HG02852 (cell line): ENCODE results near the gene TEDC2.

Source experiments
- ATAC-seq: cut with Tn5 transposase; IDR thresholded peaks from one replicate; pipeline ENCODE4 v1.9.1; 2021; ENCODE audit warnings: mild to moderate bottlenecking, moderate library complexity; ENCODE audit not compliant: unreplicated experiment

TEDC2 gene

DNA sequence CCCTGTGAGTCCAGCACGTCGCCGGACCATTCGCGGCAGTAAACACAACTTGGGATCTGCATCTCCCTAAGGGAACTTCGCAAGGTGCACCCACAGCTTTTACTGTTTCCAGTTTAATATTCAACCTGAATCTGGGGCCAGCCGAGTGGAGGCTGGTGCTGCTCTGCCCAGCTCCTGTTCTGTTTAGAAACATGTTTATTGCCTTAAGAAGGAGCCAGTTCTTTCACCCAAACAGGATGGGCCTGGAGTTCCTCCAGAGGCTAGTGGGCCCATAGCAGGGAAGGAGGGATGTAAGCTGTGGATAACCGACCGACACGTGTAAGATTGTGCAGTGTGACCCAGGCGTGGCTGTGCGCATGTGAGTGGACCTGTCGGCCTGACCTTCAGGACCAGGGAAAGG, 32.4 kb downstream of the TEDC2 start:
- no peak for ATAC-seq

DNA sequence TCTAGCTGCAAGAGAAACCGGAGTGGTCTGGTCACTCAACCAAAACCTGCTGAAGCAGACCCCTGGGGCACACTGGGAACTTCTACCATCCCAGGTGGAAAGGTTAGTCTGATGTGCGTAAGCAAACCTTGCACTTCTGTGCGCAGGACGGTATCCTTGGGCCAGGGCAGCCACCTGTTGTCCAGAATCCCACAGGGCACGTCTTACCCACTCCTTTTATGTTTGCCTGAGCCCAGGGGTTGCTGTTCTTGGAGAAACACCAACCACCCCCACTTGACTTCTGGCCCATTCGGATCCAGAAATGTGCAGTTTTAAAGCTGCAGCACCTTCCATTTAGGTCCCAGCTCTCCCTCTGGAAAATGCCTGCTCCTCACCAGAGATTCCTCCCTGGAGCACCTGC, 33.7 kb downstream of the TEDC2 start:
- ATAC-seq = no peak

DNA sequence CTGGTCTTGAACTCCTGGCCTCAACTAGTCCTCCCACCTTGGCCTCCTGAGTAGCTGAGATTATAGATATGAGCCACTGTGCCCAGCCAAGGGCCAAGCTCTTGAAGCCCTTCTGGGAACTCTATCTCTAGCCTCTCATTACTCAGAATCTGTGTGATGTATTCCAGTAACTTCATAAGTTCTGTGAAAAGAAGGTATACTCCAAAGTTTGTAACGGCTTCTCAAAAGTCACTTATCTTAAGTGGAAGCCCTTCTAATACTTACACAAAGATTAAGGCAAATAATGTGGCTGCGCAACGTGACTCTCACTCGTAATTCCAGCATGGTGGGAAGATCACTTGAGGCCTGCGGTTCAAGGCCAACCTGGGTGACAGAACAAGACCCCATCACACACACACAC, 34.7 kb downstream of the TEDC2 start:
- no peak for ATAC-seq

DNA sequence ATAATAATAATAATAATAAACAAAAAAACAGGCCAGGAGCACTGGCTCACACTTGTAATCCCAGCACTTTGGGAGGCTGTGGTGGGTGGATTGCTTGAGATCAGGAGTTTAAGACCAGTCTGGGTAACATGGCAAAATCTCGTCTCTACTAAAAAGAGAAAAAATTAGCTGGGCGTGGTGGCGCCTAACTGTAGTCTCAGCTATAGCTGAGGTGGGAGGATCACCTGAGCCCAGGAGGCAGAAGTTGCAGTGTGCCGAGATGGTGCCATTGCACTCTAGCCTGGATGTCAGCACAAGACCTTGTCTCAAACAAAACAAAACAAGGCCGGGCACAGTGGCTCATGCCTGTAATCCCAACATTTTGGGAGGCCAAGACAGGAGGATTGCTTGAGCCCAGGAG, 35.1 kb downstream of the TEDC2 start:
- no peak for ATAC-seq

DNA sequence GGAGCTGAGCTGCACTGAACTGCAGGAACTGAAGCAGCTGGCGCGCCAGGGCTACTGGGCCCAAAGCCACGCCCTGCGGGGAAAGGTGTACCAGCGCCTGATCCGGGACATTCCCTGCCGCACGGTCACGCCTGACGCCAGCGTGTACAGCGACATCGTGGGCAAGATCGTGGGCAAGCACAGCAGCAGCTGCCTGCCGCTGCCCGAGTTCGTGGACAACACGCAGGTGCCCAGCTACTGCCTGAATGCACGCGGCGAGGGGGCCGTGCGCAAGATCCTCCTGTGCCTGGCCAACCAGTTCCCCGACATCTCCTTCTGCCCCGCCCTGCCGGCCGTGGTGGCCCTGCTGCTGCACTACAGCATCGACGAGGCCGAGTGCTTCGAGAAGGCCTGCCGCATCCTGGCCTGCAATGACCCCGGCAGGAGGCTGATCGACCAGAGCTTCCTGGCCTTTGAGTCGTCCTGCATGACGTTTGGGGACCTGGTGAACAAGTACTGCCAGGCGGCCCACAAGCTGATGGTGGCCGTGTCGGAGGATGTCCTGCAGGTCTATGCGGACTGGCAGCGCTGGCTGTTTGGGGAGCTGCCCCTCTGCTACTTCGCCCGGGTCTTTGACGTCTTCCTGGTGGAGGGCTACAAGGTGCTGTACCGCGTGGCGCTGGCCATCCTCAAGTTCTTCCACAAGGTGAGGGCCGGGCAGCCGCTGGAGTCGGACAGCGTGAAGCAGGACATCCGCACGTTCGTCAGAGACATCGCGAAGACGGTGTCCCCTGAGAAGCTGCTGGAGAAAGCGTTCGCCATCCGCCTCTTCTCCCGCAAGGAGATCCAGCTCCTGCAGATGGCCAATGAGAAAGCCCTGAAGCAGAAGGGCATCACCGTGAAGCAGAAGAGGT, 36.6 kb downstream of the TEDC2 start:
- no peak for ATAC-seq

DNA sequence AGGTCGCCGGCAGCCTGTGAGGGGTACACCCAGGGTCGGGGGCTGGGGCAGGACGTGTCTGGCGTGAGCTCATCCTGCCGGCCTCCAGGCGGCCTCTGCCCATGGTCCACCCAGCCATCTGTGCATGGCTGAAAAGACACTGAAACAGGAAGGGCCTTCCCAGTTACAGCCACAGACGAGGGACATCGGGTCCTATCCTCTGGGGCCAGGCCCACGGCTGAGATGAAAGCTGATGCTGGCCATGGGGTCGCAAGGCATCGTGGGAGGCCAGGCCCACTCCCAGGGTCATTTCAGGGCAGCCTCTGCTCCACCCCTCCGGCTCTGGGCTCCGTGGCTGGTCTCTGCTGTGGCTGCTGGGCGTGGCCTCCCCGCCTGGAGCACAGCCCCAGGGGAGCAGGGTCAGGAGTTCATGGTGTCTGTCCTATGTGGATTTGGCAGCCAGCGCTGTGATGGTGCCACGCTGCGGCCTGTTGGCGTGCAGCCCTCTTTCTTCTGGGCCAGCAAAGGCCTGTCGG, 37.3 kb downstream of the TEDC2 start:
- no peak for ATAC-seq

DNA sequence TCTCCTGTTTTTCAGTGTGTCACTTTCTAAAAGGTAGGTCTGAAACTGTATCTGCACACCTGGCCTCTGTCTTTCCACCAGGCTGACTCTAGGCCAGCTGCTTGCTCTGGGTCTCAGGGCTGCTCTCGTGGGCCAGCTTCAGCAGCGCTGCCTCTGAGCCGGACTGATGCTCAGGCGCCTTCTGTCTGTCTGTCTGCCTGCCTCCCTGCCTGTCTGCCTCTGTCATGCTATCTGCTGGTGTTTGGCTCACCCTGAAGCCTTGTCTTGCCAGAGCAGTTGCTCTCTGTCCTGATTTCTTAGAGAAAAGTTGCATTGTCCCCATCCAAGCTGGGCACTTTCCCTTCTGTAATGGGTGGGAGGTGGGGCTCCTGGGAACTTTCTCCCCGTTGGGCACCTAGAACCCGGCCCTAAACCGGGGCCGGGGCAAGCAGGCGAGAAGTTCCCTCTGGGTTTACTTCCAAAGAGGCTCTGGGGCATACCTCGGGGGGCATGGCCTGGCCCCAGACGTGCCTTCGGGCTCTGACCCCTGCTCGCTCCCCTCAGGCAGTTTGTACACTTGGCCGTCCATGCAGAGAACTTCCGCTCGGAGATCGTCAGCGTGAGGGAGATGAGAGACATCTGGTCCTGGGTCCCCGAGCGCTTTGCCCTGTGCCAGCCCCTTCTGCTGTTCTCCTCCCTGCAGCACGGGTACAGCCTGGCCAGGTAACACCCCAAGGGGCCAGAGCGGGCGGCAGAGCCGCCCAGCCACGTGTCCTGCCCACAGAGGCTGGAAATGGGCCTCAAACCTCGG, 38.0 kb downstream of the TEDC2 start:
- no peak for ATAC-seq

DNA sequence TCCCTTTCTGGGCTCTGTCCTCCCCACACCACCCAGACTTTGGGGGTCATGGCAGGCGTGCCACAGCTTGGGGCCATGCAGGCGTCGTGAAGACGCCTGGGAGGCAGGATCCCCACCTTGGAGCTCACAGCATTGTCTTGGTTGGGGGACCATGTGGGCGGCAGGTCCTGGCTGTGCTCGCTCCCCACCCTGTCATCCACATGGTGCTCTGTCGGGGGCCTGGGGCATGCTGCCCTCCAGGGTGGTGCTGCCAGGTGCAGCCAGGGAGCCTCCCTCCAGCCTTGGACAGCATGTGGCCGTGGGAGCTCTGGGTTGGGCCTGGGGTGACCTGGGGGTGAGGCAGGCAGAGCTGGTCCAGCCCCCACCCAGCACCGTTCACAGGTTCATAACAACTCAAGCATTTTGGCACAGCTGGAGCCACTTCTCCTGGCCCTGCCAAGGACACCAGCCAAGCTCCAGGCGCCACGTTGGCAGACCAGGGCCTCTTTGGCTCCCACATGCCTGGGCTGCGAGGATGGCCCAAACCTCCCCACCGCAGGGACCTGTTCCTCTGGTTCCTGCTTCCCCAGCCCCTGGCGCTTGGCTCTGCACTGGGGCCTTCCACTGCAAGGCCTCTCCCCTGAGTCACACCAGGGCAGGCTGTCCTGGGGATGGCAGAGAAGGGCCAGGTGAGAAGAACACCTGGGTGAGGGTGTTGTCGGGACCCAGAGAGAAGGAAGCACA, 38.8 kb downstream of the TEDC2 start:
- no peak for ATAC-seq

DNA sequence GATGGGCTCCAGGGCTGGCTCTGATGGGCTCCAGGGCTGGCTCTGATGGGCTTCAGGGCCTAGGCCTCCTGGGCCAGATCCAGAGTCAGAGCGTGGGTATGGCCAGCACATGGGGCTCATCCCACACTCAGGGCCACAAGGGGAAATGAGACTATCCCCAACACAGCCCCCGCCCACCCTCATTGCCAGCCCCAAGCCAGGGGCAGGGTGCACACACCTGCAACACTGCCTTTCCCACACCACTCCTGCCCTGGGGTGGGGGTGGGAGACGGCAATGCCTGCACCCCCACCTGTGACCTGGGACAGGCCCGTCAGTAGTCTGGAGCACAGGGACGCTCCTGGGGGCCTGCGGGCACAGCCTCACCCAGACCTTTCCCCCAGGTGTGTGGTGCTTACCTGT, 39.5 kb downstream of the TEDC2 start:
- no peak for ATAC-seq

DNA sequence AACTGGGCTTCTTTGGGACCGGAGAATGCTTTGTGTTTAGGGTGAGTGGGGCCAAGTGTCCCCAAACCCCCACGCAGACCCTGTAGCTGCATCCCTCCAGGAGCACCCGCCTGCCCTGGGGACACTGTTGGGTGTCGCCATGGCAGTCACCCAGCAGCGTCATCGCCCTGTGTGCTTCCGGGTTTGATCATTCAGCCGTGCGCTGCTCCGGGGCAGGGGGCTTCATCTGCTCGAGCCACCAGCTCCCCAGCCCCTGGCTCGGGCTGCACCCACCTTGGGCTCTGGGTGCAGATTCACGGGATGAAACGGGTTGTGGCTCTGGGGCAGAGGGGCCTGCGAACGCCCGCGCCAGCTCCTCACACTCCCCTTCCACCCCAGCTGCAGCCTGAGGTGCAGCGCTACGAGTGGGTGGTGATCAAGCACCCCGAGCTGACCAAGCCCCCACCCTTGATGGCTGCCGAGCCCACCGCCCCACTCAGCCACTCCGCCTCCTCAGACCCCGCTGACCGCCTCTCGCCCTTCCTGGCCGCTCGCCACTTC, 40.1 kb downstream of the TEDC2 start:
- ATAC-seq = no peak

DNA sequence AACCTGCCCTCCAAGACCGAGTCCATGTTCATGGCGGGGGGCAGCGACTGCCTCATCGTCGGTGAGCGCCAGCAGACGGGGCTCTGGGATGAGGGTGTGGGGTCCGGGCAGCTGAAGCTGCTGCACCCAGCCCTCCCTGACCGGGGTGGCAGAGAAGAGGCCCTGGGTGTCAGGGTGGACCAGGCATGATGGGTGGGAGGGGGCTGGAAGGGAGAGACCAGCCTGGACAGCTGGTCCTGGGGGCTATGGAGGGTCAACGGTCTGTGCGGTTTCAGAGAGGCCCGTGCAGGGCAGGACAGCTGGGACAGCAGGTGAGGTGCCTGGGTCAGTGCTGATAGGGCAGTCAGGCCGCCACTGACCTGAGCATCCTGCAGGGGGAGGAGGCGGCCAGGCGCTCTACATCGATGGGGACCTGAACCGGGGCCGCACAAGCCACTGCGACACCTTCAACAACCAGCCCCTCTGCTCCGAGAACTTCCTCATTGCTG, 40.6 kb downstream of the TEDC2 start:
- no peak for ATAC-seq

DNA sequence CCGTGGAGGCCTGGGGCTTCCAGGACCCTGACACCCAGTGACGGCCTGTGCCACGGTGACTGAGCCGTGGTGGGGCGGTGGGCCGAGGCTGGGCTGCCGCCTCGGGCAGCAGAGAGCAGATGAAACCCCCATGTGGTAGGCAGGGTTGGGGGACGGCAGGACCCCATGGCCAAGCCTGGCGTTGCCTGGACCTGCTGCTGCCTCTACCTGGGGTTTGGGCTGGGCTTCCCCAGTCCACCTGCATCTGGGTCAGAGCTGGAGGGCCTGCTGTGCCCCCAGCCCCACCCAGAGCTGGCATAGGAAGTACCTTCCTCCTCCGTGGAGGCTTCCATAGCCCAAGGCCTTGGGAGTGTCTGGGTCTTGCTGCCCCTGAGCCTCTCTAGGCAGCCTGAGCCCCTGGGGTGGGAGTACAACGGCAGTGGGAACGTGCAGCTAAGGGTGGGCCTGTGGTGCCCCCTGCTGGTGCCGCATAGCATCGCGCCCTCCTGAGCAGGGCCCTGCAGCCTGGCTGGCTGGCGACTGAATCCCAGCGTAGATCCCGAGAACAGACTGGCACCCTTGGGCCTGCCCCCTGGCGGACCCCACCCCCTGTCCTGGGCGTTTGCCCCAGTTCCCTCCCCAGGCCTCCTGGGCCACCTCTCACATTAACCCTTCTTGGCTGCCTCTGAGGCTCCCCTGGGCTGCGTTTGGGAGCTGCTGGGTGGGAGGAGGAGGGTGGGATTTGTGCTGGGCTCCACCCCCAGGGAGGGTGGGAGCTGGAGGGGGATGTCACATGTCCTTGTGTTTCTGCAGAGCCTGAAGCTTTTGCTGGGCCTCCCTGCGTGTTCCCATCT, 41.2 kb downstream of the TEDC2 start:
- peak; percentile 61 for ATAC-seq

DNA sequence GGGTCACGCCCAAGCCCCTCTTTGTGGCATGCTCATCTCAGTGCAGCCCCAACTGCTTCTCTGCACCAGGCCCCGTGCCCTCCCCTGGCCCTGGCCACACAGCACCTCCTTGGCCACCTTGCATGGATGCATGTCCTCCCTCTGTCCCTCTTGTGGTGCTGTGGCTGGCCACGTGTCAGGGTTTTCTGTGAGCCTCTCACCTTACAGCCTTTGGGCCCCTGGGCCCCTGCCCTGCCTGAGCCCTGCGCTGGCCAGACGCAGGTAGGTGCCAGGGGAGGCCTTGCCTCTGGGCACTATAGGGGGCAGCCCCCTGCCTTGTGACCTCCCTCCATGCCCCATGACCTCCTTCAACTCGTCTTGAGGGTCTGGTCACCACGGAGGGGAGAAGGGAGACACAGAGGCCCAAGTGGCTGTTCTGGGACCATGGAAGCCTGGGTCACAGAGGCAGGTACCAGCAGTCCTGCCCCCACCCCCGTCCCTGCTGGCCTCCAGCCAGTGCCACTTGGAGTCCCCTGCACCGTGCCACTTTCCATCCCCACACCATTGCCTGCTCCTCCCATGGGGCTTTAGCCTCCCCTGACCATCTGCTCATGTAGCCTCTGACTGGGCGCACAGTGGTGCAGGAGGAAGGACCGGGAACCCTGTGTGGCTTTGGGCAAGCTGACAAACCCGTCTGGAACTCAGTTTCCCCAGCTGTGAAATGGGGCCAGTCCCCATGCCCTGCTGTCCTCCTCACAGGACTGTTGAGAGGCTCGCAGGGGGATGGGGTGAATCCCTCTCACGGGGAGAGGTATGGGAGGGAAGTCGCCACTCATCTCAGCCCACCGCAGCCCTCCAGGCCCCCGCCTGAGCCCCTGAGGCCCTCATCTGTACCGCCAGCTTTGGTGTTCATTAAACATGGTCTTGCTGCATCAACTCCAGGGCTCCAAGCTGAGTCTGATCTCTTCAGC, 42.3 kb downstream of the TEDC2 start:
- no peak for ATAC-seq

DNA sequence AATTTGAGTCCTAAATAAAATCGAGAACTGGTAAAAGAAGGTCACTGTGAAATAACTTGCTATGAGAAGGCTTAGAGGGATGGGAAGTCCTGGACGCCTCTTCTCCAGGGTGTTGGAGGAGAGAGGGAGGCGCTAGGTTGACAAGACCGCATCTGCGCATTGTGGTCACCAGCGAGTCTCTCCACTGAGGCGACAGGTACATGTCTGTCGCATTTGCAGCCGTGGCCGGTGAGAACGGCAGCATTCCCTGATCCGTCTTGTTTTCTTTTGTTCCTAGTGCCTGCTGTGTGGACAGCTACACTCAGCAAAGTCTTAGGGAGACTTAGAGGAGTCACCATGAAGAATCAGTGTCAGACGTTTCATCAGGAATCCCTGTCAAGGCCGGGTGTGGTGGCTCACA, 45.8 kb downstream of the TEDC2 start:
- ATAC-seq = no peak

DNA sequence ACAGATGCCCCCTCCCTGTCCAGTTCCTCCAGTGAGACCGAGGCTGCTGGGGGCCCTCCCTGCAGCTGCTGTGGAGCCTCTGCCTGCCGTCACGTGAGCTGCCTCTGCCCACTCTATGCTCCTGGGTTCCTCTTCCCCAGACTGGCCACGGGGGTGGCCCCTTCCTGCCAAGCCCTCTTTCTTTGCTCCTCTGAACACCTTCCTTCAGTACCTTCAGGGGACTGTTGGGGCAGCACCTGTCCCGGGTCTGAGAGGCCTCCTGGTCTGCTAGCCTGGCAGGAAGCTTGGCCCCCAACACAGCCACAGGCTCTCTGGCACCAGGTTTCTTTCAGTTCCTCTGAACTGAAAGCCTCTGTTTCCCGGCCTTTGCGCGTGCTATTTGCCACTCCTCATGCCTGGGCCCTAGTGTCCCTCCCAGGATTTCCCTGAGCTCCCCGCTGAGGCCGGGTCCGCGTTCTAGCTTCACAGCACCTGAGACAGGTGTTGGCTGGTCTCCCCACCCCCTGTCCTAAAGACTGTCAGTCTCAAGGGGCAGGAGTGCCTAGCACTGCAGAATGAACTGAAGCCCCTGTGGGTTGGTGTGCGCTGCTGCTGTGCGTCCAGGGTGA, 47.2 kb downstream of the TEDC2 start:
- peak; percentile 61 for ATAC-seq

DNA sequence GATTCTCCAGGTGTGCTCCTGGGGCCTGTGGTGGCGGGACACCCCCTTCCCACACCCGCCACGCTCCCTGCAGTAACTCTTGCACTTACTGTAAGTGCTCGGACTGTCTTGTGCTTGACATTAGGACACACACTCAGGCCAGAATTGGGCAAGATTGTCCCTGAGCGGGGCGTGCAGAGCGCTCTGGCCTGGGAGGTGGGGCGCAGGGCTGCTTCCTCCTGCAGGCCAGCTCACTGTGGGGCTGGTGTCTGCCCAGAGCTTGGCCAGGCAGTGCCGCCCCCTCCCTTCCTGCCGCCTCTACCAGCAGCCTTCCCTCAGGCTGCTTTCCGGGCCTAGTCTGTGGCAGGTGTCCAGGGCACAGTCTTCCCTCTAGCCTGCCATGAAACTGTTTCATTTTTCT, 47.8 kb downstream of the TEDC2 start:
- ATAC-seq = no peak

DNA sequence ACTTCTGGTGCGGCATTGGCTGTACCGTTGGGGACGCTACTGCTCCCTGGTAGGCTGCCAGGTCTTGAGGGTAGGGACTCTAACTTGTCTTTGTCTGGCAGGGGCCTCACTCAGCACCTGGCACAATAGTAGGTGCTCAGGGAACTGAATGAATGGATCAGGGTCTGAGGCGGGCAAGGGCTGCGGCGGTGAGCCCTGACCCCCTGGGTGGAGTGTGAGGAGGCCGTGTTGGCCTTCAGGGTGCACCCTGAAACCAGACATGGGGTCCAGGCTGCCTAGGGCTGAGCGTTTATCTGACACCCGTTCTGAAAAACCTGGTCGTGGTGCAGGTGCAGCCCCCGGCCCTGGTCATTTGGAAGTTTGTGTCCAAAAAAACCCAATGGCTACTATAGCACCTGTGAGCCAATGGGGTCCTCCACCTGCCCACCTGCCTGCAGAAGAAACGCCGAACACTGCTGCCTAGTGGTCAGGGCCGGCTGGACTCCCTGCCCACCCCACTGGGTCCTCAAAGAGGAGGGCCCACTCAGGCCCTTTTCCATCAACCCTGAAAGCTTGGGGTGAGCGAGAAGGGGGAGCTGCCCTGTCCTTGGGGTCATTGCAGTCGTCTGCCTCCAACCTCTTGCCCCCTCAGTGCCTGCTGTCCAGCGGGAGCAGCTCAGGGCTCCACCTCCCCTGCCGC, 49.0 kb downstream of the TEDC2 start:
- ATAC-seq = no peak
